Retinal pigment epithelial cell (primary cell): ENCODE results near the gene MICOS13.

Experiments
- DNase-seq: peaks from one replicate; pipeline ENCODE4 v3.0.0-alpha.2; 2010; ENCODE audit warnings: low read depth
- H3K4me3 ChIP-seq: 2 replicates; pipeline ENCODE4 v1.5.1; 2011; ENCODE audit warnings: mild to moderate bottlenecking, low read length, control low read depth, moderate library complexity
- TF ChIP-seq, protein P1 (sequence below): conservative IDR thresholded peaks from 2 replicates; pipeline ENCODE4 v1.5.1; 2011; ENCODE audit warnings: low read depth, low read length, control low read depth, inconsistent platforms

The MICOS13 gene

GRCh38 chr19:5648464-5648863, 31.9 kb downstream of the MICOS13 start:
- no peak overlapping the region for H3K4me3 ChIP-seq
- TF ChIP-seq, protein P1, sequence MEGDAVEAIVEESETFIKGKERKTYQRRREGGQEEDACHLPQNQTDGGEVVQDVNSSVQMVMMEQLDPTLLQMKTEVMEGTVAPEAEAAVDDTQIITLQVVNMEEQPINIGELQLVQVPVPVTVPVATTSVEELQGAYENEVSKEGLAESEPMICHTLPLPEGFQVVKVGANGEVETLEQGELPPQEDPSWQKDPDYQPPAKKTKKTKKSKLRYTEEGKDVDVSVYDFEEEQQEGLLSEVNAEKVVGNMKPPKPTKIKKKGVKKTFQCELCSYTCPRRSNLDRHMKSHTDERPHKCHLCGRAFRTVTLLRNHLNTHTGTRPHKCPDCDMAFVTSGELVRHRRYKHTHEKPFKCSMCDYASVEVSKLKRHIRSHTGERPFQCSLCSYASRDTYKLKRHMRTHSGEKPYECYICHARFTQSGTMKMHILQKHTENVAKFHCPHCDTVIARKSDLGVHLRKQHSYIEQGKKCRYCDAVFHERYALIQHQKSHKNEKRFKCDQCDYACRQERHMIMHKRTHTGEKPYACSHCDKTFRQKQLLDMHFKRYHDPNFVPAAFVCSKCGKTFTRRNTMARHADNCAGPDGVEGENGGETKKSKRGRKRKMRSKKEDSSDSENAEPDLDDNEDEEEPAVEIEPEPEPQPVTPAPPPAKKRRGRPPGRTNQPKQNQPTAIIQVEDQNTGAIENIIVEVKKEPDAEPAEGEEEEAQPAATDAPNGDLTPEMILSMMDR: no peak

GRCh38 chr19:5646703-5647102, 33.6 kb downstream of the MICOS13 start:
- TF ChIP-seq, protein P1: no peak
- no peak overlapping the region for H3K4me3 ChIP-seq
- DNase-seq: no peak

More at GRCh38 chr19:5648464-5648863, 31.9 kb downstream of the MICOS13 start:
- DNase-seq: no peak

DNA sequence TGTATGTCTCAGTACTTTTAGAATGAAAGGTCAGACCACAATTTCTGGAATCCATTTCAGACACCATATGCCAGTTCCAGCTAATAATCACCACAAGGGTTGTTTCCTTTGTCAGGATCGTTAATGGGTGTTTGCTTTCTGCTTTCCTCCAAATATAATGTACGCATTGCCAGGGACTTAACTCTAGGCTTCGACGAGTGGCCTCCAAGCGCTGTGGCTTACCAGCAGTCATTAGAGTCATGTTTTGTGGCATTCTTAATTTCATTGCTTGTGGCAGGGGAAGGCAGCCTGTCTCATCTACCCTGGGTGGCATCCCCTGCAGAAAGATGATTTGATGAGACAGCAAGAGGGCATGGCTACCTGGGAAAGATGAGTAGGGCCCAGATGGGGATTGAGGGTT, 34.9 kb downstream of the MICOS13 start:
- H3K4me3 ChIP-seq: no peak overlapping the region
- TF ChIP-seq, protein P1: no peak
- no peak for DNase-seq

- no peak overlapping the region for H3K4me3 ChIP-seq
- TF ChIP-seq, protein P1: no peak
- DNase-seq: no peak
Observed at GRCh38 chr19:5644037-5644436, 36.3 kb downstream of the MICOS13 start.

DNA sequence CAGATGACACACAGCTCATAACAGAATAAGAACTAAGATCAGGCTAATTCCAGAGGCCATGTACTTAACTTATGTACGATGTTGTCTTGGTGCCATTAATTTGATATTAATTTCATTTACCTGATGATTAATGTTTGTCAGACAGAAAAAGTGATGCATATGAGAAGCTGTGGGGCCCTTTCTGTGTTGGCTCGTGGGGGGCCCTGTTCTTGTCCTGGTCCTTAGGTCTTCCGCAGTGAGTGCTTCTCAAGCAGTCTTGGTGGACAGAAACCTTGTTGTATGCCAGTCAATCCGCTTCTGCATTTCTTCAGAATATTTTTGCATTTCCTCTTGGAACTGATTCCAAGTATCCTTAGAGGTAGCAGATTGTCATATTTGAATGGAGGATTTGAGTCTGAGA, 37.3 kb downstream of the MICOS13 start:
- H3K4me3 ChIP-seq: no peak overlapping the region
- no peak for DNase-seq
- TF ChIP-seq, protein P1: no peak

- TF ChIP-seq, protein P1: no peak
- no peak overlapping the region for H3K4me3 ChIP-seq
- DNase-seq: no peak
Observed at GRCh38 chr19:5642204-5642603, 38.1 kb downstream of the MICOS13 start.

DNA sequence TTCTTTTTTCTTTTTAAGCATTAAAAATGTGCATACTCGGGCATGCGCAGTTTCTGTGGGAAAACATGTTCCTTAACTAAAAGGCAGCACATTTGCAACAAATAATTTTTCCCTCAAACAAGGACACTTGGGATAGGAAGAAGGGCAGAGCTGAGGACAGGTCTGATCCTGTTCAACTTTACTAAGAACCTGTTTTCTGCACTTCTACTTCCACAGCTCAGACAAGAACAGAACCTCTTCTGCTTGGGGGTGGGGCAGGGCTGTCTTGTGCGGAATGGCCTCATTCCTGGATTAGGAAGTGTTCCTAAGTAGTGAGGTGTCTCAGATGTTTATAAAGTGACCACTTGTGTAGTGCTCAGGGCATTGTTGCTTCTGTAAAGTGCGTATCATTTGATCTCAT, 39.1 kb downstream of the MICOS13 start:
- DNase-seq: no peak
- no peak overlapping the region for H3K4me3 ChIP-seq
- TF ChIP-seq, protein P1: no peak
